ENCODE data around the gene IL4R. TPM values are rescaled to one million over a fixed set of nuclear protein-coding genes. Genes with fewer than 3 reads are reported as not detected.

IL4R gene
- total RNA-seq, 2 experiments from 2014 or later, result 73.1 to 82.8 TPM

DNA sequence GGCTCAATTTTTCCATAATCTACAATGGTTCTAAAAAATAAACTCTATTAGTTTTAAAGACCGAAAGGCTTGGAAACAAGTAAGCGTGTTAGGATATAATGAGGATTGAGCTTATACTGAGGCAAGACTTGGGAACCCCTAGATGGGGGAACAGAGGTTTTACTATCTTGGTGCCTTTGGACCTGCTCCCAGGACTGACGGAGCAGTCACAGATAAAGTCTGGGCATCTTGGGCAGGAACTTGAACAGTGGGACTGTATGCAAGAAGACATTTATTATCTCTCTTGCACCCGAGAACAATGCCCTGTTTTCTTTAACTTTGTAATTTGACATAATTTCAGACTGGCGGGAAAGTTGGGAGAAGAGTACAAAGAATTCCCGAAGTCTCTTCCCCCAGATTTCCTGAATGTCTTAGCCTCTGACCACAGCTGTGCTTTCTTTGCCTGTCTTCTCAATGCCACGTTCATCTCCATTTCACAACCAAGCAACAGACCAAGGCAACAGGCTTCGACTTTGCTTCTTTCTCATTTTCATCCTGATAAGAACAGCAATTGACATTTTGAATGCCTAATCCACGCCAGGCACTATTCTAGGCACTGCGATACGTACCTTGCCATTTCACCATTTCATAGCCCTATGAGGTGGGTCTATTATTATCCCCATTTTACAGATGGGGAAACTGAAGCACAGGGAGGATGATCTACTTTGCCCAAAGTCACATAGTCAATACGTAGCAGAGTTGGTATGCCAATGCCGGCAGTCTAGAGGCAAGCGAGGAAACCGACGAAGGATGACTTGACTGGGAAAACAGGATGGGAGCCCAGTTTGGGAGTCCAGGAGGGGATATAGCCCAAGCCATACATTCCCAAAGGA lies 3.0 kb upstream of the IL4R start:
- intact Hi-C loops (cut with micrococcal nuclease; ENCODE audit: unreplicated experiment), result no loop called here
- Histone ChIP-seq H3K9me3 (ENCODE audit: low read length) (peaks cover 16% of the 10 kb centered on the region; the same call in 1 of the 2 replicates), H3K36me3 (ENCODE audit: insufficient read depth, low read length) (no peaks in the 10 kb centered on the region), H3K4me2 (ENCODE audit: low read length) (no peak overlapping the region), H3K9me2 (ENCODE audit: insufficient read depth, low read length) (no peaks in the 10 kb centered on the region), H3K4me3 (ENCODE audit: low read depth, low read length, poor library complexity, severe bottlenecking) (no peak overlapping the region), H3K79me2 (ENCODE audit: insufficient read depth, low read depth, low read length) (peaks cover 11% of the 10 kb centered on the region; the same call in 1 of the 2 replicates), H3K4me1 (ENCODE audit: insufficient read depth, low read length, poor library complexity, severe bottlenecking) (peaks cover 26% of the 10 kb centered on the region), H3K27ac (ENCODE audit: low read depth, low read length, poor library complexity, severe bottlenecking) (no peak overlapping the region), H2AFZ (ENCODE audit: low read length) (no peak overlapping the region), H4K20me1 (ENCODE audit: insufficient read depth, low read length) (no peaks in the 10 kb centered on the region)
- ChIA-PET CTCF (ENCODE audit: unreplicated experiment) (no interaction called here), POLR2A (interaction anchor here (0.5 kb wide), 1 partner anchor 1310 kb away, joined by 4 read pairs; no protein-coding TSS in a partner anchor)
- TF ChIP-seq CTCF (conservative IDR thresholded peaks at IDR 0.05; ENCODE audit: low read length), result no peak
- TF ChIP-seq EZH2phosphoT487 (IDR thresholded peaks at IDR 0.05; ENCODE audit: borderline replicate concordance, low read depth, low read length), result no peak
- DNase-seq (ENCODE audit: low spot score), result no peak
- no TSS peak for BruUV-seq (replicated peaks)

GRCh38 chr16:27311448-27311830 lies 2.3 kb upstream of the IL4R start:
- H3K4me2 ChIP-seq (ENCODE audit: low read length), result no peak overlapping the region
- H3K4me1 ChIP-seq (ENCODE audit: insufficient read depth, low read length, poor library complexity, severe bottlenecking), result peaks cover 32% of the 10 kb centered on the region
- H3K4me3 ChIP-seq (ENCODE audit: low read depth, low read length, poor library complexity, severe bottlenecking), result no peak overlapping the region
- CTCF ChIA-PET (ENCODE audit: unreplicated experiment), result no interaction called here
- H3K27ac ChIP-seq (ENCODE audit: low read depth, low read length, poor library complexity, severe bottlenecking), result no peak overlapping the region
- DNase-seq (ENCODE audit: low spot score), result no peak
- TF ChIP-seq EZH2phosphoT487 (IDR thresholded peaks at IDR 0.05; ENCODE audit: borderline replicate concordance, low read depth, low read length), result no peak
- no peaks in the 10 kb centered on the region for H4K20me1 ChIP-seq (ENCODE audit: insufficient read depth, low read length)
- peaks cover 16% of the 10 kb centered on the region; the same call in 1 of the 2 replicates for H3K9me3 ChIP-seq (ENCODE audit: low read length)
- H2AFZ ChIP-seq (ENCODE audit: low read length), result no peak overlapping the region
- intact Hi-C loops (cut with micrococcal nuclease; ENCODE audit: unreplicated experiment), result no loop called here
- H3K79me2 ChIP-seq (ENCODE audit: insufficient read depth, low read depth, low read length), result peaks cover 11% of the 10 kb centered on the region; the same call in 1 of the 2 replicates
- H3K36me3 ChIP-seq (ENCODE audit: insufficient read depth, low read length), result no peaks in the 10 kb centered on the region
- no peaks in the 10 kb centered on the region for H3K9me2 ChIP-seq (ENCODE audit: insufficient read depth, low read length)
- POLR2A ChIA-PET, result no interaction called here
- BruUV-seq (replicated peaks), result no TSS peak

GRCh38 chr16:27311897-27312303 lies 1.9 kb upstream of the IL4R start:
- Histone ChIP-seq H3K9me2 (ENCODE audit: insufficient read depth, low read length) (no peaks in the 10 kb centered on the region), H2AFZ (ENCODE audit: low read length) (no peak overlapping the region), H4K20me1 (ENCODE audit: insufficient read depth, low read length) (no peaks in the 10 kb centered on the region; the same call in 1 of the 2 replicates), H3K79me2 (ENCODE audit: insufficient read depth, low read depth, low read length) (peaks cover 11% of the 10 kb centered on the region; the same call in 1 of the 2 replicates), H3K4me3 (ENCODE audit: low read depth, low read length, poor library complexity, severe bottlenecking) (no peak overlapping the region), H3K27ac (ENCODE audit: low read depth, low read length, poor library complexity, severe bottlenecking) (no peak overlapping the region), H3K4me2 (ENCODE audit: low read length) (no peak overlapping the region), H3K9me3 (ENCODE audit: low read length) (peaks cover 16% of the 10 kb centered on the region; the same call in 1 of the 2 replicates), H3K4me1 (ENCODE audit: insufficient read depth, low read length, poor library complexity, severe bottlenecking) (peaks cover 37% of the 10 kb centered on the region), H3K36me3 (ENCODE audit: insufficient read depth, low read length) (no peaks in the 10 kb centered on the region)
- intact Hi-C loops (cut with micrococcal nuclease; ENCODE audit: unreplicated experiment), result no loop called here
- CTCF ChIA-PET (ENCODE audit: unreplicated experiment), result no interaction called here
- BruUV-seq (replicated peaks), result no TSS peak
- no peak for DNase-seq (ENCODE audit: low spot score)
- POLR2A ChIA-PET, result interaction anchor here (0.6 kb wide), 2 partner anchors 14 to 624 kb away, joined by 3 to 4 read pairs; no protein-coding TSS in a partner anchor
- TF ChIP-seq EZH2phosphoT487 (IDR thresholded peaks at IDR 0.05; ENCODE audit: borderline replicate concordance, low read depth, low read length) (no peak), CTCF (conservative IDR thresholded peaks at IDR 0.05; ENCODE audit: low read length) (no peak)

Measured in OCI-LY7 (cell line).